ENCODE data around the gene ANXA11. TPM values are rescaled to one million over a fixed set of nuclear protein-coding genes. Genes with fewer than 3 reads are reported as not detected.

The ANXA11 gene
- total and polyA plus RNA-seq, 2 donors (not counting 1 experiment from before 2014, with no cell fraction given): 124 to 206 TPM

- DNase-seq (ENCODE audit: low read depth in 2 of 2): no peak
- H2AFZ ChIP-seq (ENCODE audit: low read length): no peak overlapping the region
- TF ChIP-seq EZH2 (IDR thresholded peaks at IDR 0.05; ENCODE audit: low read length, missing control alignments) (no peak), CTCF (conservative IDR thresholded peaks at IDR 0.05 in 1 of 2, IDR thresholded peaks at IDR 0.05 in 1 of 2; ENCODE audit: low read depth in 1 of 2, low read length in 2 of 2) (no peak)
- H3K4me1 ChIP-seq (ENCODE audit: control insufficient read depth, extremely low read depth, insufficient read depth, low read length): peaks cover 5% of the 10 kb centered on the region
- H3K27ac ChIP-seq (ENCODE audit: insufficient read depth, low read length): no peak overlapping the region
- no peak overlapping the region for H3K4me2 ChIP-seq (ENCODE audit: extremely low read depth, insufficient read depth, low read length)
- H3K9ac ChIP-seq (ENCODE audit: insufficient read depth, low read length): no peak overlapping the region
- H3K9me3 ChIP-seq (ENCODE audit: control insufficient read depth, insufficient read depth, low read depth, low read length): no peaks in the 10 kb centered on the region
- H3K79me2 ChIP-seq (ENCODE audit: control insufficient read depth, insufficient read depth, low read length): no peaks in the 10 kb centered on the region
- H3K36me3 ChIP-seq (ENCODE audit: control insufficient read depth, insufficient read depth, low read length): no peaks in the 10 kb centered on the region
- H3K27me3 ChIP-seq (ENCODE audit: control insufficient read depth, insufficient read depth, low read length): no peaks in the 10 kb centered on the region
- H4K20me1 ChIP-seq (ENCODE audit: control insufficient read depth, extremely low read depth, insufficient read depth, low read length): no peaks in the 10 kb centered on the region
- no peak overlapping the region for H3K4me3 ChIP-seq (replicated peaks in 1 of 4; ENCODE audit: control extremely low read depth in 1 of 4, insufficient read depth in 1 of 4, low read depth in 3 of 4, low read length in 4 of 4)
Measured at GRCh38 chr10:80118669-80119068, 86.7 kb downstream of the ANXA11 start.

GRCh38 chr10:80110986-80111385, 94.4 kb downstream of the ANXA11 start:
- no peaks in the 10 kb centered on the region for H3K9me3 ChIP-seq (ENCODE audit: control insufficient read depth, insufficient read depth, low read depth, low read length)
- H3K9ac ChIP-seq (ENCODE audit: insufficient read depth, low read length): no peak overlapping the region
- no peak overlapping the region for H3K4me3 ChIP-seq (replicated peaks in 1 of 4; ENCODE audit: control extremely low read depth in 1 of 4, insufficient read depth in 1 of 4, low read depth in 3 of 4, low read length in 4 of 4)
- H3K27me3 ChIP-seq (ENCODE audit: control insufficient read depth, insufficient read depth, low read length): no peaks in the 10 kb centered on the region
- no peaks in the 10 kb centered on the region for H3K79me2 ChIP-seq (ENCODE audit: control insufficient read depth, insufficient read depth, low read length)
- TF ChIP-seq EZH2 (IDR thresholded peaks at IDR 0.05; ENCODE audit: low read length, missing control alignments) (no peak), CTCF (conservative IDR thresholded peaks at IDR 0.05 in 1 of 2, IDR thresholded peaks at IDR 0.05 in 1 of 2; ENCODE audit: low read depth in 1 of 2, low read length in 2 of 2) (no peak)
- no peaks in the 10 kb centered on the region for H4K20me1 ChIP-seq (ENCODE audit: control insufficient read depth, extremely low read depth, insufficient read depth, low read length)
- no peak for DNase-seq (ENCODE audit: low read depth in 2 of 2)
- H3K4me1 ChIP-seq (ENCODE audit: control insufficient read depth, extremely low read depth, insufficient read depth, low read length): peaks cover 2% of the 10 kb centered on the region
- H3K27ac ChIP-seq (ENCODE audit: insufficient read depth, low read length): no peak overlapping the region
- H2AFZ ChIP-seq (ENCODE audit: low read length): no peak overlapping the region
- no peaks in the 10 kb centered on the region for H3K36me3 ChIP-seq (ENCODE audit: control insufficient read depth, insufficient read depth, low read length)
- H3K4me2 ChIP-seq (ENCODE audit: extremely low read depth, insufficient read depth, low read length): no peak overlapping the region

DNA sequence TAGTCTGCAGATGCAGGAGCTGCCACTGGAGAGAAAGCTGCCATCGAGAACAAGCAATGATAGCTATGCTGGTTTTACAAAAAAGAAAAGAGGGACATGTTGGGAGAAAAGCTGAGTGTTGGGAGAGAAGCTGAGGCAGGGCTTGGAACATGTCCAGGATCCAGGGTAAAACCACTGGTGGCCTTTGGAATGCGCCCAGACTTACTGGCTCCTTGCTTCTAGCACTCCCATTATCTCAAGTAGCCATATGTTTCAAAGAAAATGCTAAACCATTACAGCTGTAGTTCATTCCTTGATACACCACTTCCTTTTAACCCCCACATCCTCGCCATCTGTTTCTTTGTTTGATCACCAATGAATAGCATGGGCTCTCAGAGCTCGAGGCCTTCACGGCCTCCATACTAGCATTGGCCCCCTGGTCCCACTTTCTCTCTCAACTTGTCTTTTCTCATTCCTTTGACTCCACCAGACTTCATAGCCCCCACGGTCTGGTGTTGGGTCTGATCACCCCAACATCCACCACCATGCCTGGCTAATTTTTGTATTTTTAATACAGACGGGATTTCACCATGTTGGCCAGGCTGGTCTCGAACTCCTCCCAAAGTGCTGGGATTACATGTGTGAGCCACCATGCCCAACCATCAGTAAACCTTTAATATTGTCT, 96.6 kb downstream of the ANXA11 start:
- Histone ChIP-seq H3K27me3 (ENCODE audit: control insufficient read depth, insufficient read depth, low read length) (no peaks in the 10 kb centered on the region), H3K27ac (ENCODE audit: insufficient read depth, low read length) (no peak overlapping the region), H3K9ac (ENCODE audit: insufficient read depth, low read length) (no peak overlapping the region), H3K36me3 (ENCODE audit: control insufficient read depth, insufficient read depth, low read length) (no peaks in the 10 kb centered on the region), H3K4me2 (ENCODE audit: extremely low read depth, insufficient read depth, low read length) (no peak overlapping the region), H3K4me3 (replicated peaks in 1 of 4; ENCODE audit: control extremely low read depth in 1 of 4, insufficient read depth in 1 of 4, low read depth in 3 of 4, low read length in 4 of 4) (no peak overlapping the region), H2AFZ (ENCODE audit: low read length) (no peak overlapping the region), H3K4me1 (ENCODE audit: control insufficient read depth, extremely low read depth, insufficient read depth, low read length) (peaks cover 17% of the 10 kb centered on the region), H4K20me1 (ENCODE audit: control insufficient read depth, extremely low read depth, insufficient read depth, low read length) (no peaks in the 10 kb centered on the region), H3K79me2 (ENCODE audit: control insufficient read depth, insufficient read depth, low read length) (no peaks in the 10 kb centered on the region), H3K9me3 (ENCODE audit: control insufficient read depth, insufficient read depth, low read depth, low read length) (no peaks in the 10 kb centered on the region)
- TF ChIP-seq EZH2 (IDR thresholded peaks at IDR 0.05; ENCODE audit: low read length, missing control alignments) (no peak), CTCF (conservative IDR thresholded peaks at IDR 0.05 in 1 of 2, IDR thresholded peaks at IDR 0.05 in 1 of 2; ENCODE audit: low read depth in 1 of 2, low read length in 2 of 2) (no peak)
- DNase-seq (ENCODE audit: low read depth in 2 of 2): no peak
